NCI-H2196 (cell line): ENCODE data around the gene IQGAP2.
"Not testable (repeated sequence)": the region's sequence is repeated elsewhere in the genome, so short reads cannot be mapped to it uniquely, and the experiment has no call there.

Source experiments
- DNase-seq: peaks from one replicate; lab custom pipeline; 2025; ENCODE audit not compliant: unreplicated experiment; lab: John Stamatoyannopoulos, UW

The IQGAP2 gene

GRCh38 chr5:76649140-76649539 is 246.1 kb downstream of the IQGAP2 start:
- DNase-seq, result no peak

GRCh38 chr5:76652809-76653414 is 249.8 kb downstream of the IQGAP2 start:
- DNase-seq, result no peak

DNA sequence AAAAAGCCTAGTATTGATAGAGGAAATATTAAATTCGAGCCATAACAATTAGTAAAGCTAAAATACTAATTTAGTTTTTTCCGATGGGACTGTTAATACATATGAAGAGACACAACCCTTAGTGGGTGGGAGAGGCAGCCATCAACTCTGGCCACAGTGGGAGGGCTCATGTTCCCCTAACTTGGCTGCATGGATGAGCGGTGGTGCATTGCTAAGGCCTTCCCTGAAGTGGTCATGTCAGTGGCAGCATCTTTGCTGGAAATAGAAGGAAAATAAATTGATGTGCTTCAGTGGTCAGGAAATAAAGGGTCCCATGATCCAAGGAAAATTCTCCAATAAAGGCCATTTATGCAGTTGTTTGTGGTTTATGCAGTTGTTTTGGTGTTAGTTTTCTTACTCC is 254.0 kb downstream of the IQGAP2 start:
- no peak for DNase-seq

DNA sequence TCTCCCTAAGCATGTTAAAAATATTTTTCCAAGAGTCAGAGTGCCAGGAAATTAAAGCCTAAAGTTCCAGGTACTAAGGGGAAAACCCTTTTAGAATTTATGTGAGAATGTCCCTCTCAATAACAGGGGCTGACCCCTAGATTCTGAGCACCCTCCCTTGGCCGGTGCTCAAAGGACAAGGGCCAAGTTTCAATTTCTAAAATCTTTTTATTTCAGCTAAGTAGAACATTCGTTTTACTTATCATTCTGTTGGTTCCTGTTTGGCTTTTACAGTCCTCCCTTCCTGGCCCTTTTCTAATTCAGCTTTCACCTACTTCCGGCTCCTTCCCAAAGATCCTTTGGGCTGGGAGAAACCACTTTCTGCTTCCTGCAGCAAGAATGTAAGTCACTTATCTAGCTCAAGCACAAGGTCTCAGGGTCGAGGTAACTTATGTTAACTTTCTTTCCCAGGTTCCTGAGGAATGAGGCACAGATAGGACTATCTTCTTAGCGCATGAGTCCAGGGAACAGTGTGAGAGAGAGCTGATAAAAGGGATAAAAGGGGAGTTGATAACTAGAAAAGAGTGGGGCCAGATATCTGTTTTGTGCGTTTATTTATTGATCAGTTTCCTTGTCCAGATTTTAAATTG is 254.7 kb downstream of the IQGAP2 start:
- no peak for DNase-seq

- DNase-seq, result no peak
Measured at GRCh38 chr5:76660360-76660759, 257.3 kb downstream of the IQGAP2 start.

GRCh38 chr5:76662521-76662920 is 259.4 kb downstream of the IQGAP2 start:
- no peak for DNase-seq

DNA sequence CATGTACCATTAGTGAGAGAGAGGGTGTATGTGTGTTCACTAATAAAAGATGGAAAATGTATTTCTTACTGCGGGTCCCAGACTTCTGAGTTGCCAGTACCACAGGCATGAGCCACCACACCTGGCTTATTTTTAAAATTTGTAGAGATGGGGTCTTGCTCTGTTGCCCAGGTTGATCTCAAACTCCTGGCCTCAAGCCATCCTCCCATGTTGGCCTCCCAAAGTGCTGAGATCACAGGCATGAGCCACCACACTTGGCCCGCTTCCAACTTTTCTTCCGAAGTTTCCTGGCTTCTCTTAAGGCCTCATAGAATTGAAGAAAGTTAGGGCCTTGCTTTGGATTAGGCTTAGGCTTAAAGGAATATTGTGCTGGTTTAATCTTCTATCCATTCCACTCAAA is 260.5 kb downstream of the IQGAP2 start:
- no peak for DNase-seq

DNA sequence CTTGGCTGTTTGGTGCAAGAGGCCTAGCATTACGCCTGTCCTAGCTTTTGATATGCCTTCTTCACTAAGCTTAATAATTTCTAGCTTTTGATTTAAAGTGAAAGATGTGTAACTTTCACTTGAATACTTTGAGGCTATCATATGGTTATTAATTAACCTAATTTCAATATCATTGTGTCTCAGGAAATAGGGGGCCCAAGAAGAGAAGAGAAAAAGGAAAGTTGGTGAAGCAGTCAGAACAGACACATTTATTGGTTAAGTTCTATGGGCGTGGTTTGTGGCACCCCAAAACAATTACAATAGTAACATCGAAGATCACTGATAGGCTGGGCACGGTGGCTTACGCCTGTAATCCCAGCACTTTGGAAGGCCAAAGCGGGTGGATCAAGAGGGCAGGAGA is 261.0 kb downstream of the IQGAP2 start:
- DNase-seq, result no peak

GRCh38 chr5:76667495-76667894 is 264.4 kb downstream of the IQGAP2 start:
- no peak for DNase-seq

GRCh38 chr5:76669245-76669644 is 266.2 kb downstream of the IQGAP2 start:
- DNase-seq, result no peak

GRCh38 chr5:76670508-76670907 is 267.4 kb downstream of the IQGAP2 start:
- no peak for DNase-seq

DNA sequence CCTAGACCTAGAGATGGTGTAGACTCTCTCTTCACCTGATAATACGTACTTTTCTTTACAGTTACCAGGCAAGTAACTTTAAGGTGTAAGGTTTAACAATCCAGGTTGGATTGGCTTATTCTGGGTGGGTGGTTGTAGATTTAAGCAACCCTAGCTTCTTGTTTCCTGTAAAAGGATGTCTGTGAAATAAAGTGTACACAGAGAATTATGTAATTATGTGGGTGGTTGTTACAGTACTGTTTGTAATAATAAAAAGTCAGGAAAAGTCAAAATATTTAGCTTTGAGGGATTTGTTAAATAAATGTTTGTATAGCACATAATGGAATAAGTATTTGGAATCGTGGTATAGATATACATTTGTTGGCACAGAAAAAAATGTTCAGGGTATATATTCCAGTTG is 269.2 kb downstream of the IQGAP2 start:
- no peak for DNase-seq

GRCh38 chr5:76673125-76673524 is 270.0 kb downstream of the IQGAP2 start:
- no peak for DNase-seq

DNA sequence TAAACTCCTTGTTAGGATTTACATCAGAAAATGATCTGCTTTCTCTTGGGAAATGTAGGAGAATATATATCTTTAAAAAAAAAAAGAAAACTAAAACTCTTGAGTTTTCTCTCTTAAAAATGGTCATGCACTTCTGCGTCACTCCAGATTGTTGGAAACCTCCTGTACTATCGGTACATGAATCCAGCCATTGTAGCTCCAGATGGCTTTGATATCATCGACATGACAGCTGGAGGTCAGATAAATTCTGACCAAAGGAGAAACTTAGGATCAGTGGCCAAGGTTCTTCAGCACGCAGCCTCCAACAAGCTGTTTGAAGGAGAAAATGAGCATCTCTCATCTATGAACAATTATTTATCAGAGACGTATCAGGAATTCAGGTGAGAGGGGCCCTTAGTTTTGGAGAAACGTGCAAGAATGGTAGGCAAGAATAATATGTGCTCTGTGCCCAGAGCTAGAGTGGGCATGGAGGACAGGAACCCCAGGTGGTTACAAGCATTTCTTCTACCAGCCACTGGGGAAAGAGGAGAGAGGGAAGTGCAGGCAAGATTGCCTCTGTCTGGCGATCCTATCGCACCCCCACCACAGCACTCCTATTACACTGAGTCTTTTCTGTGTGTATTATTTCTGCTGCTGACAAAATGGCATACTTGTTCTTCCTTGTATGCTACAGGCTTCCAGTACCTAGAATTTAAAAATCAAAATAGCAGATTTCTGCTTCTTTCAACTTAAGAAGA is 271.4 kb downstream of the IQGAP2 start:
- no peak for DNase-seq

- no peak for DNase-seq
Measured at GRCh38 chr5:76675364-76675763, 272.3 kb downstream of the IQGAP2 start.

- no peak for DNase-seq
Measured at GRCh38 chr5:76677849-76678472, 274.9 kb downstream of the IQGAP2 start.

GRCh38 chr5:76679231-76679630 is 276.1 kb downstream of the IQGAP2 start:
- no peak for DNase-seq

DNA sequence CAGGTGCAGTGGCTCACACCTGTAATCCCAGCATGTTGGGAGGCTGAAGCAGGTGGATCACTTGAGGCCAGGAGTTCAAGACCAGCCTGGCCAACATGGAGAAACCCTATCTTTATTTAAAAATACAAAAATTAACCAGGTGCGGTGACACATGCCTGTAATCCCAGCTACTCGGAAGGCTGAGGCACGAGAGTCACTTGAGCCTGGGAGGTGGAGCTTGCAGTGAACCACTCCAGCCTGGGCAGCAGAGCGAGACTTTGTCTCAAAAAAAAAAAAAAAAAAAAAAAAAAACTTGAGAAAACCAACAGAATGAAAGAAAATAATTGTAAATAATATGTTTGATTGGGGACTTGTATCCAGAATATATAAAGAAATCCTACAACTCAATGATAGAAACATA is 277.7 kb downstream of the IQGAP2 start:
- DNase-seq, result not testable (repeated sequence)

DNA sequence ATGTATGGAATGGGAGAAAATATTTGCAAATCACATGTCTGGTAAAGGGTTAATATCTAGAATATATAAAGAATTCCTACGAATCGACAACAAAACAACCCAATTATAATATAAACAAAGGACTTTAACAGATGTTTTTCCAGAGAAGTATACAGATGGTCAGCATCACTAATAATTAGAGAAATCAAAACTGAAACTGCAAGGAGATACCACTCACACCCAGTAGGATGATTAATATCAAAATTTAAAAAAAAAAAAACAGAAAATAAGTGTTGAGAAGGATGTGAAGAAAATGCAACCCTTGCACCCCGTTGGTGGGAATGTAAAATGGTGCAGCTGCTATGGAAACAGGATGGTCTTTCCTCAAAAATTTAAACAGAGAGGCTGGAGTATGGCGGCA is 278.2 kb downstream of the IQGAP2 start:
- DNase-seq, result no peak

DNA sequence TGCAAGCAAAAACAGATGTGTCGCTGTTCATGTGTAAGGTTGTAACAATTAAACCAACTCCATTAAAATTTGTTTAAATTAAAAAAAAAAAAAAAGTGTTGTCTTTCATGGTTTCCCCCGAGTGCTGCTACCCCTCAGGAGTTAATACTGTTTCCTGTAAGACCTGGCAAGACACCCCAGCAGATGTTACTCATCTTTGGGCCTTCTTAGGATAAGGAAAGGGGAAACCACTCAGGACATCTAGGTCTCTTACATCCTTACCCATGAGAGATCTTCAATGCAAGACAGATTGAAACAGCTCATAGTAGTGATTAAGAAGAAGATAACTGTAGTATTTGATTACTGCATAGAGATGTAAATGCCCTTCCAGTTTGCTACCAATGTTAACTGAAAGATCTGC is 279.3 kb downstream of the IQGAP2 start:
- DNase-seq, result no peak

DNA sequence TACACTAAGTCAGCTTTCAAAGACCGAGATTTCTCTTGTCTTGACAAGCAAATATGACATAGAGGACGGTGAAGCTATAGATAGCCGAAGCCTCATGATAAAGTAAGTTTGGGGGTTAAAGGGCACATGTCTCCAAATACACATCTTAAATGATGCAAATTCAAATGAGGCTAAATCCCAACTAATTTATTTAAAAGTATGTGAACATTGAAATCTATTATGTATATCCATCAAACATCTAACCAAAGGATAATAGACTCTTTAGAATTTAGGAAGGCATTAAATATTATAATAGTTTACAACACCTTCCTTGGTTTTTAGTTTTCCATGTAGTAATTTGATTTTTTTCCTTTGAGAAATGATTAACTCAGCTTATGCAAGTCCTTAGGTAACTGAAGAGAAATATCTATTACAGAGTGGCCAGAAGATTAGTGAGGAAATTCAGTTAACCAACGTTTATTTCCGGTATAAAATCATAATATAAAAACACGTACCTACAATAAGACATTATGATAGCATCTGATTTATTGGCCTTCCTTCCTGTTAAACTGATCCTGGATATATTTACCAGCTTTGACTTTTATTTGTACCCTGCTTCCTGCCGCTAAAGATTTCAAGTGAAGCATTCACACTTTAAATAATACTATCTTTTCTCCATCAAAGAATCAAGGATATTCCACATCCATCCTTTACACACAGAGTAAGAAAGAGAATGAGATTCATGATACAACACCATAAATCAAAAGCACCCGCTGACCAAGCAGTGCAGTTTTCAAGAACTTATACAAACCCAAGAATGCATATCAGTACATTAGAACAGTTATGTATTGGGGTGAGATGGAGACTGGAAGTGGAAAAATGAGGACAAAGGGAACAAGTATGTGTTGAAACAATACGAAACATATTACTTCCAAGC is 281.0 kb downstream of the IQGAP2 start:
- no peak for DNase-seq
